Cardiac muscle cell (in vitro differentiated cells and primary cell): ENCODE data around the gene CRPPA. TPM values are rescaled to one million over a fixed set of nuclear protein-coding genes. Genes with fewer than 3 reads are reported as not detected.

Experiments used
- DNase-seq, 2 donors: peaks; one replicate each; pipeline versions ENCODE4 v3.0.0 to v3.0.0-alpha.2; 2010 to 2017; ENCODE audit warnings: low read depth in 1 of 2, low spot score in 1 of 2
- H3K27ac ChIP-seq: fragments of 200-600 bp; sonication (generic); 2 replicates; pipeline ENCODE4 v1.5.1; 2016
- H3K27me3 ChIP-seq: fragments of 200-600 bp; sonication (generic); 2 replicates; pipeline ENCODE4 v1.6.0; 2016; ENCODE audit warnings: control low read depth
- H3K36me3 ChIP-seq: fragments of 200-600 bp; sonication (generic); 2 replicates; pipeline ENCODE4 v1.5.1; 2016; ENCODE audit warnings: control low read depth
- H3K4me1 ChIP-seq: fragments of 200-600 bp; sonication (generic); 2 replicates; pipeline ENCODE4 v1.8.1; 2017; ENCODE audit warnings: low read depth, mild to moderate bottlenecking, mixed run types
- H3K4me3 ChIP-seq: fragments of 200-600 bp; sonication (generic); 2 replicates; pipeline ENCODE4 v1.5.1; 2016; ENCODE audit warnings: mild to moderate bottlenecking
- H3K9me3 ChIP-seq: fragments of 200-600 bp; sonication (generic); 2 replicates; pipeline ENCODE4 v1.5.1; 2017; ENCODE audit warnings: low read depth, mild to moderate bottlenecking, control low read depth
- CTCF ChIP-seq: IDR thresholded peaks from 2 replicates; pipeline ENCODE4 v1.5.1; 2012; ENCODE audit warnings: low read depth, mild to moderate bottlenecking, low read length
- polyA plus RNA-seq: library from polyadenylated mRNA; unstranded; fragments of >200 nt; fragmentation: Nextera tagmentation; extraction: Ambion mirVana; gene quantifications from 2 replicates; pipeline ENCODE4 v1.2.1, GENCODE V29; 2016
- total RNA-seq: library from RNA; depleted of rRNA; stranded (reverse); fragments of >200 nt; gene quantifications from 2 replicates; pipeline ENCODE4 v1.2.3, GENCODE V29; 2016

The CRPPA gene
- total and polyA plus RNA-seq, 2 experiments from 2014 or later: 5.0 to 5.6 TPM

GRCh38 chr7:16430133-16430532, 8.8 kb upstream of the CRPPA start:
- Histone ChIP-seq H3K36me3 (no peaks in the 10 kb centered on the region), H3K27me3 (no peaks in the 10 kb centered on the region), H3K4me3 (no peak overlapping the region), H3K27ac (no peak overlapping the region), H3K9me3 (no peaks in the 10 kb centered on the region), H3K4me1 (peaks cover 8% of the 10 kb centered on the region)
- no peak for DNase-seq
- no peak for TF ChIP-seq CTCF

- DNase-seq: peak in 1 of 2 donors; percentile 73
- Histone ChIP-seq H3K27ac (no peak overlapping the region), H3K9me3 (no peaks in the 10 kb centered on the region), H3K4me1 (peaks cover 8% of the 10 kb centered on the region), H3K27me3 (no peaks in the 10 kb centered on the region), H3K36me3 (no peaks in the 10 kb centered on the region), H3K4me3 (no peak overlapping the region)
- no peak for TF ChIP-seq CTCF
Observed at GRCh38 chr7:16428672-16429071, 7.3 kb upstream of the CRPPA start.

GRCh38 chr7:16428182-16428581, 6.8 kb upstream of the CRPPA start:
- Histone ChIP-seq H3K36me3 (no peaks in the 10 kb centered on the region), H3K4me1 (peaks cover 8% of the 10 kb centered on the region), H3K27ac (no peak overlapping the region), H3K4me3 (no peak overlapping the region), H3K27me3 (no peaks in the 10 kb centered on the region), H3K9me3 (no peaks in the 10 kb centered on the region)
- no peak for TF ChIP-seq CTCF
- peak in 1 of 2 donors; percentile 9 for DNase-seq

- DNase-seq: no peak
- no peak for TF ChIP-seq CTCF
- peaks cover 20% of the 10 kb centered on the region for H3K4me1 ChIP-seq
- no peaks in the 10 kb centered on the region for H3K27me3 ChIP-seq
- H3K27ac ChIP-seq: no peak overlapping the region
- no peak overlapping the region for H3K4me3 ChIP-seq
- H3K9me3 ChIP-seq: no peaks in the 10 kb centered on the region
- H3K36me3 ChIP-seq: no peaks in the 10 kb centered on the region
Observed at GRCh38 chr7:16423761-16424160, 2.4 kb upstream of the CRPPA start.

GRCh38 chr7:16422917-16423316, 1.6 kb upstream of the CRPPA start:
- TF ChIP-seq CTCF: no peak
- no peaks in the 10 kb centered on the region for H3K36me3 ChIP-seq
- H3K4me1 ChIP-seq: peaks cover 14% of the 10 kb centered on the region
- H3K9me3 ChIP-seq: no peaks in the 10 kb centered on the region
- no peak overlapping the region for H3K27ac ChIP-seq
- no peaks in the 10 kb centered on the region for H3K27me3 ChIP-seq
- DNase-seq: no peak
- no peak overlapping the region for H3K4me3 ChIP-seq

- no peaks in the 10 kb centered on the region for H3K9me3 ChIP-seq
- DNase-seq: peak; percentile 42 to 80
- H3K4me1 ChIP-seq: peaks cover 14% of the 10 kb centered on the region
- no peaks in the 10 kb centered on the region for H3K27me3 ChIP-seq
- no peaks in the 10 kb centered on the region for H3K36me3 ChIP-seq
- H3K4me3 ChIP-seq: no peak overlapping the region
- no peak for TF ChIP-seq CTCF
- H3K27ac ChIP-seq: peak overlapping the region; percentile 98
Observed at GRCh38 chr7:16422103-16422435, 731 bp upstream of the CRPPA start.
